SU-DHL-6 (cell line): Measurements from ENCODE around the gene RBM17.

Experiments
- EZH2phosphoT487 ChIP-seq: fragments of 200-600 bp; sonication (generic), shearing (Covaris generic); conservative IDR thresholded peaks from 2 replicates; pipeline ENCODE4 v1.6.1; 2018; ENCODE audit warnings: mild to moderate bottlenecking, antibody characterized with exemption, low read length, moderate library complexity, mixed read lengths
- TF ChIP-seq, protein P1 (sequence below): fragments of 200-600 bp; sonication (generic); IDR thresholded peaks from one replicate; pipeline ENCODE4 v1.5.1; 2017; ENCODE audit warnings: antibody characterized with exemption, mild to moderate bottlenecking, low read length, moderate library complexity; ENCODE audit not compliant: insufficient read depth, poor library complexity, severe bottlenecking

DNA sequence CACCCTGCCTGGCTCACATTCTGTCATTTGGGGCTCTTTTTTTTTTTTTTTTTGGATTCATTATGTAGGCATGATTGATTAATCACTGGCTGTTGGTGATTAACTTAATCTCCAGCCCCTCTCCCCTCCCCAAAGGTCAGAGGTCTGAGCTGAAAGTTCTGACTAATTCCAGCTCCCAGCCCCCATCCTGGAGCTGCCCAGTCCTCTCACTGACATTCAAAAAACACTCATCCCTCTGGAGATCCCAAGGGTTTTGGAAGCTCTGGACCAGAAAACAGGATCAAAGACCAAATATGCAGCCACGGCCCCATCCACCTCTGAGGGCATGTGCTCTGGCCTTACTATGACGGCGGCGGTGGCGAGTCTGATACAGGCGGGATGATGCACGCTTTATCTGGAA lies 53.8 kb downstream of the RBM17 start:
- TF ChIP-seq, protein P1, sequence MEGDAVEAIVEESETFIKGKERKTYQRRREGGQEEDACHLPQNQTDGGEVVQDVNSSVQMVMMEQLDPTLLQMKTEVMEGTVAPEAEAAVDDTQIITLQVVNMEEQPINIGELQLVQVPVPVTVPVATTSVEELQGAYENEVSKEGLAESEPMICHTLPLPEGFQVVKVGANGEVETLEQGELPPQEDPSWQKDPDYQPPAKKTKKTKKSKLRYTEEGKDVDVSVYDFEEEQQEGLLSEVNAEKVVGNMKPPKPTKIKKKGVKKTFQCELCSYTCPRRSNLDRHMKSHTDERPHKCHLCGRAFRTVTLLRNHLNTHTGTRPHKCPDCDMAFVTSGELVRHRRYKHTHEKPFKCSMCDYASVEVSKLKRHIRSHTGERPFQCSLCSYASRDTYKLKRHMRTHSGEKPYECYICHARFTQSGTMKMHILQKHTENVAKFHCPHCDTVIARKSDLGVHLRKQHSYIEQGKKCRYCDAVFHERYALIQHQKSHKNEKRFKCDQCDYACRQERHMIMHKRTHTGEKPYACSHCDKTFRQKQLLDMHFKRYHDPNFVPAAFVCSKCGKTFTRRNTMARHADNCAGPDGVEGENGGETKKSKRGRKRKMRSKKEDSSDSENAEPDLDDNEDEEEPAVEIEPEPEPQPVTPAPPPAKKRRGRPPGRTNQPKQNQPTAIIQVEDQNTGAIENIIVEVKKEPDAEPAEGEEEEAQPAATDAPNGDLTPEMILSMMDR, result no peak
- no peak for TF ChIP-seq EZH2phosphoT487
